ENCODE measurements around the gene SLC8A1. TPM values are rescaled to one million over a fixed set of nuclear protein-coding genes. Genes with fewer than 3 reads are reported as not detected.

The SLC8A1 gene
- polyA plus RNA-seq, 3 donors = 16.9 to 18.2 (median 18.0) TPM

DNA sequence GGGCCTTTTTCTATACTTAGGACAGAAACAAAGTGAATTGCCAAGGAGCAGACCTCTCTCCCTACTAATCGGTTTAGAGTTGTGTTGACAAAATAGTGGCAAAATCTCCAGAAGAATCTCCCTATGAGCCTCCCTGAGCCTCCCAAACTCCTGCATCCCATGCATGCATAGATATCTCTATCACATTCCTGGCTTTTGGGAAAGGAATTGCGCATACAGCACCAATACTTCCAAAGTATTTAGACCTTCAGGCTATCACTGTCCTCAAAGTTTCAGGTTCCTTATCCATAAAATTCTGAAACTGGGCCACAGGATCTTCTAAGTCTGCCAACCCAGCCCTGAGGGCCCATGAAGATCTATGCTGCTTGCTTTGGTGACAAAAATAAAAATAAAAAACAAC, 152.1 kb downstream of the SLC8A1 start:
- Histone ChIP-seq H4K20me1 (ENCODE audit: insufficient read depth, low read length) (peaks cover 92% of the 10 kb centered on the region), H3K79me2 (ENCODE audit: insufficient read depth, low read length) (no peaks in the 10 kb centered on the region), H3K27ac (ENCODE audit: low read depth in 1 of 2, low read length in 2 of 2) (no peak overlapping the region), H3K4me3 (replicated peaks in 1 of 3; ENCODE audit: low read depth in 2 of 3, low read length in 3 of 3) (no peak overlapping the region), H3K4me1 (ENCODE audit: control insufficient read depth in 1 of 2, insufficient read depth in 2 of 2, low read length in 2 of 2) (no peaks in the 10 kb centered on the region), H3K27me3 (ENCODE audit: control insufficient read depth in 2 of 2, insufficient read depth in 2 of 2, low read length in 2 of 2) (no peaks in the 10 kb centered on the region), H3K4me2 (replicated peaks; ENCODE audit: extremely low read depth, low read length, poor library complexity, severe bottlenecking) (no peak overlapping the region), H3K9me3 (replicated peaks in 1 of 2; ENCODE audit: control insufficient read depth in 1 of 2, insufficient read depth in 1 of 2, low read length in 2 of 2) (no peaks in the 10 kb centered on the region), H3K9ac (ENCODE audit: insufficient read depth, low read length, poor library complexity, severe bottlenecking) (no peak overlapping the region), H3K36me3 (replicated peaks in 1 of 2; ENCODE audit: control insufficient read depth in 1 of 2, insufficient read depth in 2 of 2, low read length in 2 of 2) (peaks cover 0 to 21% of the 10 kb centered on the region in 2 donors), H2AFZ (ENCODE audit: insufficient read depth, low read depth, low read length, poor library complexity, severe bottlenecking) (no peak overlapping the region)
- Mint-ChIP-seq H3K4me1 (no peaks in the 10 kb centered on the region), H3K27ac (no peak overlapping the region), H3K4me3 (no peak overlapping the region), H3K27me3 (ENCODE audit: low read depth in 3 of 3) (peaks cover 0 to 4% (median 0%) of the 10 kb centered on the region in 3 donors), H3K36me3 (peaks cover 10 to 23% of the 10 kb centered on the region in 2 donors), H3K9me3 (no peaks in the 10 kb centered on the region)
- 100% methylated on average over 1 of the region's 2 CpGs for WGBS (ENCODE audit: insufficient coverage)
- TF ChIP-seq, protein P1, sequence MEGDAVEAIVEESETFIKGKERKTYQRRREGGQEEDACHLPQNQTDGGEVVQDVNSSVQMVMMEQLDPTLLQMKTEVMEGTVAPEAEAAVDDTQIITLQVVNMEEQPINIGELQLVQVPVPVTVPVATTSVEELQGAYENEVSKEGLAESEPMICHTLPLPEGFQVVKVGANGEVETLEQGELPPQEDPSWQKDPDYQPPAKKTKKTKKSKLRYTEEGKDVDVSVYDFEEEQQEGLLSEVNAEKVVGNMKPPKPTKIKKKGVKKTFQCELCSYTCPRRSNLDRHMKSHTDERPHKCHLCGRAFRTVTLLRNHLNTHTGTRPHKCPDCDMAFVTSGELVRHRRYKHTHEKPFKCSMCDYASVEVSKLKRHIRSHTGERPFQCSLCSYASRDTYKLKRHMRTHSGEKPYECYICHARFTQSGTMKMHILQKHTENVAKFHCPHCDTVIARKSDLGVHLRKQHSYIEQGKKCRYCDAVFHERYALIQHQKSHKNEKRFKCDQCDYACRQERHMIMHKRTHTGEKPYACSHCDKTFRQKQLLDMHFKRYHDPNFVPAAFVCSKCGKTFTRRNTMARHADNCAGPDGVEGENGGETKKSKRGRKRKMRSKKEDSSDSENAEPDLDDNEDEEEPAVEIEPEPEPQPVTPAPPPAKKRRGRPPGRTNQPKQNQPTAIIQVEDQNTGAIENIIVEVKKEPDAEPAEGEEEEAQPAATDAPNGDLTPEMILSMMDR (IDR thresholded peaks at IDR 0.05) = no peak
- no peak for DNase-seq
- intact Hi-C loops (cut with micrococcal nuclease) = no loop called here

DNA sequence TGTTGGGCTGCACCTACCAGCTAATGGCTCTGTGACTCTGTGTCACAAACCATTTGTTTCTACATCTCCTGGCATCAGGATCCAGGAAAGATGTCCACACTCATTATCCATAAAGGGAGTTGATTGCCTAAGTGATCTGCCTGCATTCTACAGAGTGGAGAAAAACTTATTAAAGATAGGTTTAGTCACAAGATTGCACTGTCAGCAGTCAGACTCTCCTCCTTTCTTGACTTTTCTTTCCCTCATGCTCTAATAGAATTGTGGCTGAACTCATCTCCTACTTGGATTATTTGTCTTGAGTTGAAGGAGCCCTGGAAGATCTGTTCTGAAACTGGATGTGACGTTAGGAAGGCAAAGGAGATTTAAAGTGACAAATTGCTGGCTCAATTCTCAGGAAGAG, 152.7 kb downstream of the SLC8A1 start:
- Histone ChIP-seq H2AFZ (ENCODE audit: insufficient read depth, low read depth, low read length, poor library complexity, severe bottlenecking) (no peak overlapping the region), H3K4me3 (replicated peaks in 1 of 3; ENCODE audit: low read depth in 2 of 3, low read length in 3 of 3) (no peak overlapping the region), H3K79me2 (ENCODE audit: insufficient read depth, low read length) (no peaks in the 10 kb centered on the region), H3K4me2 (replicated peaks; ENCODE audit: extremely low read depth, low read length, poor library complexity, severe bottlenecking) (no peak overlapping the region), H3K9me3 (replicated peaks in 1 of 2; ENCODE audit: control insufficient read depth in 1 of 2, insufficient read depth in 1 of 2, low read length in 2 of 2) (no peaks in the 10 kb centered on the region), H3K27me3 (ENCODE audit: control insufficient read depth in 2 of 2, insufficient read depth in 2 of 2, low read length in 2 of 2) (no peaks in the 10 kb centered on the region), H4K20me1 (ENCODE audit: insufficient read depth, low read length) (peaks cover 92% of the 10 kb centered on the region), H3K4me1 (ENCODE audit: control insufficient read depth in 1 of 2, insufficient read depth in 2 of 2, low read length in 2 of 2) (no peaks in the 10 kb centered on the region), H3K36me3 (replicated peaks in 1 of 2; ENCODE audit: control insufficient read depth in 1 of 2, insufficient read depth in 2 of 2, low read length in 2 of 2) (peaks cover 0 to 15% of the 10 kb centered on the region in 2 donors), H3K27ac (ENCODE audit: low read depth in 1 of 2, low read length in 2 of 2) (no peak overlapping the region), H3K9ac (ENCODE audit: insufficient read depth, low read length, poor library complexity, severe bottlenecking) (no peak overlapping the region)
- no peak for DNase-seq
- H3K4me1 Mint-ChIP-seq = no peaks in the 10 kb centered on the region
- TF ChIP-seq, protein P1 (IDR thresholded peaks at IDR 0.05) = no peak
- H3K27me3 Mint-ChIP-seq (ENCODE audit: low read depth in 3 of 3) = peaks cover 0 to 2% (median 0%) of the 10 kb centered on the region in 3 donors
- H3K9me3 Mint-ChIP-seq = no peaks in the 10 kb centered on the region
- WGBS (ENCODE audit: insufficient coverage) = 100% methylated on average over 1 of the region's 1 CpG
- peaks cover 6 to 18% of the 10 kb centered on the region in 2 donors for H3K36me3 Mint-ChIP-seq
- intact Hi-C loops (cut with micrococcal nuclease) = no loop called here
- H3K27ac Mint-ChIP-seq = no peak overlapping the region
- H3K4me3 Mint-ChIP-seq = no peak overlapping the region

All from CD14-positive monocyte (primary cell).